Measurements from ENCODE around the gene RNLS.

RNLS gene

GRCh38 chr10:88246675-88247074 lies 336.4 kb downstream of the RNLS start:
- no peak for DNase-seq (ENCODE audit: extremely low read depth, low read depth)
- TF ChIP-seq CTCF (IDR thresholded peaks at IDR 0.05; ENCODE audit: low read depth, low read length) = no peak

- DNase-seq (ENCODE audit: extremely low read depth, low read depth) = no peak
- no peak for TF ChIP-seq CTCF (IDR thresholded peaks at IDR 0.05; ENCODE audit: low read depth, low read length)
Measured at GRCh38 chr10:88245974-88246511, 337.1 kb downstream of the RNLS start.

GRCh38 chr10:88244781-88245625 lies 338.1 kb downstream of the RNLS start:
- DNase-seq (ENCODE audit: extremely low read depth, low read depth) = no peak
- no peak for TF ChIP-seq CTCF (IDR thresholded peaks at IDR 0.05; ENCODE audit: low read depth, low read length)

GRCh38 chr10:88243836-88244730 lies 339.0 kb downstream of the RNLS start:
- no peak for DNase-seq (ENCODE audit: extremely low read depth, low read depth)
- TF ChIP-seq CTCF (IDR thresholded peaks at IDR 0.05; ENCODE audit: low read depth, low read length) = no peak

GRCh38 chr10:88243202-88243744 lies 339.8 kb downstream of the RNLS start:
- TF ChIP-seq CTCF (IDR thresholded peaks at IDR 0.05; ENCODE audit: low read depth, low read length) = no peak
- no peak for DNase-seq (ENCODE audit: extremely low read depth, low read depth)

GRCh38 chr10:88241501-88241900 lies 341.6 kb downstream of the RNLS start:
- DNase-seq (ENCODE audit: extremely low read depth, low read depth) = no peak
- no peak for TF ChIP-seq CTCF (IDR thresholded peaks at IDR 0.05; ENCODE audit: low read depth, low read length)

Data from AG09319 (cell line).